ENCODE results near the gene SUB1.
"Not testable (repeated sequence)": the region's sequence is repeated elsewhere in the genome, so short reads cannot be mapped to it uniquely, and the experiment has no call there.

Gene SUB1

DNA sequence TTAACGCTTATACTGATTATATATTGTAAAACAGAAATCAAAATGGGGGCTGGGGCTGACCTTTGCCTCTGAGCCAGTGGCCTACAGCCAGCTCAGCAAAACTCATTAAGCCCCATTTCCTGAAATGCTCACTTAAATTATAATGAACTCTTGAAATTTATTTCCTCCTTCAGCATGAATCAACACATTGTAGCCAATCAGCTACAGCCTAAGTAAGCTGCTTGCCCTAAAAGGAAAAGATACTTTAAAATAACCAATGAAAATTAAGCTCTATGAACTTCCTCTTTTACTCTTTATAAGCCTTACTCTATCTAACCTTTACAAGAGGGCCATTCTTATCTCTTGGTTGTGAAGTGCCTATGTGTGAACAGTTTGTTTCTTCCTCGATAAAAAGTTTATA, 33.5 kb upstream of the SUB1 start:
- no peak overlapping the region for H3K4me3 ChIP-seq (ENCODE audit: low read depth, low read length)
- no peaks in the 10 kb centered on the region for H3K9me3 ChIP-seq (ENCODE audit: control insufficient read depth, insufficient read depth, low read length)

DNA sequence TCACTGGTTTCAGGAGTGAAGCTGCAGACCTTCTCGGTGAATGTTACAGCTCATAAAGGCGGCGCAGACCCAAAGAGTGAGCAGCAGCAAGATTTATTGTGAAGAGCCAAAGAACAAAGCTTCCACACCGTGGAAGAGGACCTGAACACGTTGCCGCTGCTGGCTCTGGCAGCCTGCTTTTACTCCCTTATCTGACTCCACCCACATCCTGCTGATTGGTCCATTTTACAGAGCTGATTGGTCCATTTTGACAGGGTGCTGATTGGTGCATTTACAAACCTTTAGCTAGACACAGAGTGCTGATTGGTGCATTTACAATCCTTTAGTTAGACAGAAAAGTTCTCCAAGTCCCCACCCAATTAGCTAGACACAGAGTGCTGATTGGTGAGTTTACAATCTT, 32.9 kb upstream of the SUB1 start:
- not testable (repeated sequence) for H3K9me3 ChIP-seq (ENCODE audit: control insufficient read depth, insufficient read depth, low read length); H3K36me3 ChIP-seq (ENCODE audit: control insufficient read depth, insufficient read depth, low read length); H3K4me3 ChIP-seq (ENCODE audit: low read depth, low read length); H3K27ac ChIP-seq (ENCODE audit: low read depth, low read length); H3K4me1 ChIP-seq (ENCODE audit: control insufficient read depth, insufficient read depth, low read length); H3K27me3 ChIP-seq (ENCODE audit: control insufficient read depth, insufficient read depth, low read length); H3K9ac ChIP-seq (ENCODE audit: low read depth, low read length)

More for the DNA sequence above, 33.5 kb upstream of the SUB1 start:
- Histone ChIP-seq H3K27ac (ENCODE audit: low read depth, low read length) (no peak overlapping the region), H3K4me1 (ENCODE audit: control insufficient read depth, insufficient read depth, low read length) (no peaks in the 10 kb centered on the region), H3K27me3 (ENCODE audit: control insufficient read depth, insufficient read depth, low read length) (no peaks in the 10 kb centered on the region), H3K9ac (ENCODE audit: low read depth, low read length) (no peak overlapping the region), H3K36me3 (ENCODE audit: control insufficient read depth, insufficient read depth, low read length) (no peaks in the 10 kb centered on the region)

DNA sequence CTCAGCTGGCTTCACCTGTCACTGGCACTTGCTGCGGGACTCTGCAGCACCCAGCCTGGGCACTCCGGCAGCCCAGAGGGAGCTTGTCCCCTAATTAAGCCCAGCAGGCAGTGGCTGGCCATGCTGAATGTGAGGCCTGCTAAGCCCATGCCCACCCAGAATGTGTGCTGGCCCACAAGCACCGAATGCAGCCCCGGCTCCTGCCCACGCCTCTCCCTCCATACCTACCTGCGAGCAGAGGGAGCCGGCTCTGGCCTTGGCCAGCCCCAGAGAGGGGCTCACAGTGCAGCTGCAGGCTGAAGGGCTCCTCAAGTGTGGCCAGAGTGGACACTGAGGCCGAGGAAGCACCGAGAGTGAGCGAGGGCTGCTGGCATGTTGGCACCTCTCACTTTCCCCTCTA, 32.4 kb upstream of the SUB1 start:
- Histone ChIP-seq H3K4me3 (ENCODE audit: low read depth, low read length) (no peak overlapping the region), H3K36me3 (ENCODE audit: control insufficient read depth, insufficient read depth, low read length) (no peaks in the 10 kb centered on the region), H3K9me3 (ENCODE audit: control insufficient read depth, insufficient read depth, low read length) (no peaks in the 10 kb centered on the region), H3K27me3 (ENCODE audit: control insufficient read depth, insufficient read depth, low read length) (no peaks in the 10 kb centered on the region), H3K27ac (ENCODE audit: low read depth, low read length) (no peak overlapping the region), H3K4me1 (ENCODE audit: control insufficient read depth, insufficient read depth, low read length) (no peaks in the 10 kb centered on the region), H3K9ac (ENCODE audit: low read depth, low read length) (no peak overlapping the region)

DNA sequence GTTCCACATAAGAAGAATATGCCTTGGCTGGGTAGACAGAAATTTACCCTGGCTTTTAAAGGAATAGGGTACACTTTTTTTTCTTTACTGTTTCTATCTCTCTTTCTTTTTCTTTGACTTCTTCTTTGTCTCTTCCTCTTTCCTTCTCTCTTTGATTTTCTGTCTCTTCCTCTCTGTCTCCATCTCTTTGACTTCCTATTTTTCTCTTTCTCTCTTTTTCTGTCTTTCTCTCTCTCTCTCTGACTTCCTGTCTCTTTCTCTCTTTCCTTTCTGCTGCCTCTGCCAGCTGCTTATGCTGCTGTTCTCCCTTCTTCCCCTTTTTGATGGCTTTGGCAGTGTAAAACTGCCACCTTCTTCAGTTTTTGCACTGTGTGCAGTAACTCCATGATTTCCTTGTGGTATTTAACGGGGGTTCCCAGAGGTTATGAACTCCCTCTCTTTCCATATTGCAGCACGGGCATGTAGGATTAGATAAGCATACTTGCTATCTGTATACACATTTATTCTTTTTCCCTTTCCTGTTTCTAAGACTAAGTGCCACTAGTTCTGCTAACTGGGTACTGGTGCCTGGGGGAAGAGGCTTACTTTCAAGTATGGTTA, 31.1 kb upstream of the SUB1 start:
- not testable (repeated sequence) for H3K9ac ChIP-seq (ENCODE audit: low read depth, low read length); H3K9me3 ChIP-seq (ENCODE audit: control insufficient read depth, insufficient read depth, low read length); H3K36me3 ChIP-seq (ENCODE audit: control insufficient read depth, insufficient read depth, low read length); H3K4me3 ChIP-seq (ENCODE audit: low read depth, low read length); H3K27ac ChIP-seq (ENCODE audit: low read depth, low read length); H3K27me3 ChIP-seq (ENCODE audit: control insufficient read depth, insufficient read depth, low read length); H3K4me1 ChIP-seq (ENCODE audit: control insufficient read depth, insufficient read depth, low read length)

GRCh38 chr5:32556543-32556942, 28.8 kb upstream of the SUB1 start:
- H3K9ac ChIP-seq (ENCODE audit: low read depth, low read length); H3K4me1 ChIP-seq (ENCODE audit: control insufficient read depth, insufficient read depth, low read length); H3K27me3 ChIP-seq (ENCODE audit: control insufficient read depth, insufficient read depth, low read length); H3K9me3 ChIP-seq (ENCODE audit: control insufficient read depth, insufficient read depth, low read length); H3K27ac ChIP-seq (ENCODE audit: low read depth, low read length); H3K4me3 ChIP-seq (ENCODE audit: low read depth, low read length); H3K36me3 ChIP-seq (ENCODE audit: control insufficient read depth, insufficient read depth, low read length): not testable (repeated sequence)

DNA sequence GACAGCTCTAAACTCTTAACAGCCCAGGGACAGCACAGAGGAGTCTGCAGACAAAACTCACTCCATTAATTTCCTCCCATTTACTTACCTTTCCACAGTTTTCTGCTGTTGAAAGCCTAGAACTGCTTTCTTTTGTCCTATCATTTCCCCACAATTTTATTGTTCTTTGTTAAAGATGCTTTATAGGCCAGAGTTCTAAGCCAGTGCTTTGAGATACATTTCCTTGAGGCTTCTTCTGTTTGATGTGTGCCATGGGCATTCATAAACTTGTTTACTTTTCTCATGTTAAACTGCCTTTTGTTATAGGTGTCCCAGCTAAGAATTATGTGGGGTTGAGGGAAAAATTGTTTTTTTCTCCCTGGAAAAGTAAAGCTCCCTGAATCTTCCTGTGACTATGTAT, 25.9 kb upstream of the SUB1 start:
- H3K36me3 ChIP-seq (ENCODE audit: control insufficient read depth, insufficient read depth, low read length), result no peaks in the 10 kb centered on the region
- no peak overlapping the region for H3K4me3 ChIP-seq (ENCODE audit: low read depth, low read length)
- H3K9me3 ChIP-seq (ENCODE audit: control insufficient read depth, insufficient read depth, low read length), result no peaks in the 10 kb centered on the region
- no peaks in the 10 kb centered on the region for H3K4me1 ChIP-seq (ENCODE audit: control insufficient read depth, insufficient read depth, low read length)
- H3K9ac ChIP-seq (ENCODE audit: low read depth, low read length), result no peak overlapping the region
- no peaks in the 10 kb centered on the region for H3K27me3 ChIP-seq (ENCODE audit: control insufficient read depth, insufficient read depth, low read length)
- H3K27ac ChIP-seq (ENCODE audit: low read depth, low read length), result no peak overlapping the region

GRCh38 chr5:32559921-32560320, 25.4 kb upstream of the SUB1 start:
- no peak overlapping the region for H3K4me3 ChIP-seq (ENCODE audit: low read depth, low read length)
- H3K9ac ChIP-seq (ENCODE audit: low read depth, low read length), result no peak overlapping the region
- H3K27ac ChIP-seq (ENCODE audit: low read depth, low read length), result no peak overlapping the region
- no peaks in the 10 kb centered on the region for H3K9me3 ChIP-seq (ENCODE audit: control insufficient read depth, insufficient read depth, low read length)
- H3K36me3 ChIP-seq (ENCODE audit: control insufficient read depth, insufficient read depth, low read length), result no peaks in the 10 kb centered on the region
- H3K4me1 ChIP-seq (ENCODE audit: control insufficient read depth, insufficient read depth, low read length), result no peaks in the 10 kb centered on the region
- no peaks in the 10 kb centered on the region for H3K27me3 ChIP-seq (ENCODE audit: control insufficient read depth, insufficient read depth, low read length)

DNA sequence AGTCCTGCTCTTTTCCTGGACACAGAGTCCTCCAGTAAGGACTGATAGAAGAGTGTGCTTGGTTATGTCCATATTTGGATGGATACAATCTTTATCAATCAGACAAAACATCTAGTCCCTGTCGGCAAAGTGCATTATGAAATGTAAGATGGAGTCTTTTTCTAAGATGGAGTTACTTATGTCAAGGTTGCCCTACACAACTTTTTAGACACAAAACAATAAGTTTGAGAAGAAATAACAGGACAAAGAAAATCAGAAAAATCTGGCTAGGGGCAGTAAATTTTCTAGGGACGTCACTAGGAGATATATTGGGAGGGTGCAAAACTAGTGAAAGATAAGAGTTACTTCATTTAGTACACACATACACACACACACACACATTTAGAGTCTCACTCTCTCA, 23.3 kb upstream of the SUB1 start:
- Histone ChIP-seq H3K27ac (ENCODE audit: low read depth, low read length) (no peak overlapping the region), H3K9ac (ENCODE audit: low read depth, low read length) (no peak overlapping the region), H3K9me3 (ENCODE audit: control insufficient read depth, insufficient read depth, low read length) (no peaks in the 10 kb centered on the region), H3K4me1 (ENCODE audit: control insufficient read depth, insufficient read depth, low read length) (no peaks in the 10 kb centered on the region), H3K27me3 (ENCODE audit: control insufficient read depth, insufficient read depth, low read length) (no peaks in the 10 kb centered on the region), H3K36me3 (ENCODE audit: control insufficient read depth, insufficient read depth, low read length) (no peaks in the 10 kb centered on the region), H3K4me3 (ENCODE audit: low read depth, low read length) (no peak overlapping the region)

- no peak overlapping the region for H3K27ac ChIP-seq (ENCODE audit: low read depth, low read length)
- no peaks in the 10 kb centered on the region for H3K4me1 ChIP-seq (ENCODE audit: control insufficient read depth, insufficient read depth, low read length)
- H3K4me3 ChIP-seq (ENCODE audit: low read depth, low read length), result no peak overlapping the region
These were observed 22.5 kb upstream of the SUB1 start for GRCh38 chr5:32562843-32563242.

DNA sequence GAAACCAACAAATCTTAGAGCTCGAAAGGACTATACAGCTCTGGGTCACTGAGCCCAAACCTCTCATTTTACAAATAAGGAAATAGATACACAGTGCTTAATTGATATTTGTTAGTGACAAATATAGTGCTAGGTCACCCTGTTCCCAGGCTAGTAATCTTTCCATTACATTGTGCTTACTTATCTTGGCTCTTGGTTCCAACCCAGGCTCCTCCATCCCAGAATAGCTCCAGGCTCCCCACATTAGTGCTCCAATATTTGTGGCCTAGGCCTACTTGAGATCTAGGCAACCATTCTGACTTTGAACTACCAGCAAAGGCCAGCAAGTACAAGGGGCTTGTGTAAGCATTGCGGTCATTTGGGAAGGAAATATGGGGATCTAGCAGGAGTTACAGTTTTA, 21.7 kb upstream of the SUB1 start:
- Histone ChIP-seq H3K9ac (ENCODE audit: low read depth, low read length) (no peak overlapping the region), H3K4me3 (ENCODE audit: low read depth, low read length) (no peak overlapping the region), H3K9me3 (ENCODE audit: control insufficient read depth, insufficient read depth, low read length) (no peaks in the 10 kb centered on the region), H3K27ac (ENCODE audit: low read depth, low read length) (no peak overlapping the region), H3K36me3 (ENCODE audit: control insufficient read depth, insufficient read depth, low read length) (no peaks in the 10 kb centered on the region), H3K27me3 (ENCODE audit: control insufficient read depth, insufficient read depth, low read length) (no peaks in the 10 kb centered on the region), H3K4me1 (ENCODE audit: control insufficient read depth, insufficient read depth, low read length) (no peaks in the 10 kb centered on the region)

More at GRCh38 chr5:32562843-32563242, 22.5 kb upstream of the SUB1 start:
- no peaks in the 10 kb centered on the region for H3K36me3 ChIP-seq (ENCODE audit: control insufficient read depth, insufficient read depth, low read length)
- no peaks in the 10 kb centered on the region for H3K9me3 ChIP-seq (ENCODE audit: control insufficient read depth, insufficient read depth, low read length)
- no peak overlapping the region for H3K9ac ChIP-seq (ENCODE audit: low read depth, low read length)
- H3K27me3 ChIP-seq (ENCODE audit: control insufficient read depth, insufficient read depth, low read length), result no peaks in the 10 kb centered on the region

GRCh38 chr5:32565145-32565544, 20.2 kb upstream of the SUB1 start:
- Histone ChIP-seq H3K4me1 (ENCODE audit: control insufficient read depth, insufficient read depth, low read length) (no peaks in the 10 kb centered on the region), H3K9me3 (ENCODE audit: control insufficient read depth, insufficient read depth, low read length) (no peaks in the 10 kb centered on the region), H3K36me3 (ENCODE audit: control insufficient read depth, insufficient read depth, low read length) (no peaks in the 10 kb centered on the region), H3K27ac (ENCODE audit: low read depth, low read length) (no peak overlapping the region), H3K9ac (ENCODE audit: low read depth, low read length) (no peak overlapping the region), H3K4me3 (ENCODE audit: low read depth, low read length) (no peak overlapping the region), H3K27me3 (ENCODE audit: control insufficient read depth, insufficient read depth, low read length) (no peaks in the 10 kb centered on the region)

All from HUES48 (cell line).